Muscle of leg (tissue), 11 donors: ENCODE data around the gene EFNA3. TPM values are rescaled to one million over a fixed set of nuclear protein-coding genes. Genes with fewer than 3 reads are reported as not detected.

Experiments
- DNase-seq: peaks from one replicate; pipeline ENCODE4 v3.0.0; 2013
- H3K27ac ChIP-seq: one replicate; pipeline ENCODE4 v1.5.1; 2013; ENCODE audit warnings: mild to moderate bottlenecking, low read length, control low read depth
- H3K27me3 ChIP-seq: one replicate; pipeline ENCODE4 v1.6.1; 2013; ENCODE audit warnings: low read length; ENCODE audit not compliant: control insufficient read depth, insufficient read depth
- H3K36me3 ChIP-seq: one replicate; pipeline ENCODE4 v1.6.1; 2013; ENCODE audit warnings: low read length; ENCODE audit not compliant: control insufficient read depth, insufficient read depth
- H3K4me1 ChIP-seq: one replicate; pipeline ENCODE4 v1.6.1; 2013; ENCODE audit warnings: low read length; ENCODE audit not compliant: control insufficient read depth, insufficient read depth
- H3K4me3 ChIP-seq: one replicate; pipeline ENCODE4 v1.5.1; 2013; ENCODE audit warnings: low read length, control low read depth
- H3K9me3 ChIP-seq: replicated peaks from 2 replicates; pipeline ENCODE4 v1.6.1; 2013; ENCODE audit warnings: low read depth, low read length; ENCODE audit not compliant: control insufficient read depth
- WGBS: methylation state at CpG from one replicate; pipeline ENCODE4 v1.1.5; 2013; ENCODE audit warnings: missing lambda C conversion rate; ENCODE audit not compliant: insufficient coverage; 5-methylcytosine and 5-hydroxymethylcytosine counted together
- polyA plus RNA-seq, 8 donors: library from polyadenylated mRNA; unstranded; fragments of 120-200 nt; gene quantifications; one replicate each; pipeline versions ENCODE4 v1.2.1 to v1.2.3, GENCODE V29; 2013; ENCODE audit warnings: inconsistent platforms in 1 of 8, low replicate concordance in 1 of 8; ENCODE audit not compliant: insufficient read length in 8 of 8, insufficient read depth in 1 of 8
- total RNA-seq: library from RNA; stranded (reverse); fragments of 120-200 nt; gene quantifications from one replicate; pipeline ENCODE4 v1.2.4, GENCODE V29; 2013

Gene EFNA3
- total and polyA plus RNA-seq, 9 donors = 1.7 to 3.9 (median 2.2) TPM

GRCh38 chr1:155131285-155131684, 52.6 kb downstream of the EFNA3 start:
- 81% methylated on average over 5 of the region's 8 CpGs for WGBS
- no peak overlapping the region for H3K4me3 ChIP-seq

DNA sequence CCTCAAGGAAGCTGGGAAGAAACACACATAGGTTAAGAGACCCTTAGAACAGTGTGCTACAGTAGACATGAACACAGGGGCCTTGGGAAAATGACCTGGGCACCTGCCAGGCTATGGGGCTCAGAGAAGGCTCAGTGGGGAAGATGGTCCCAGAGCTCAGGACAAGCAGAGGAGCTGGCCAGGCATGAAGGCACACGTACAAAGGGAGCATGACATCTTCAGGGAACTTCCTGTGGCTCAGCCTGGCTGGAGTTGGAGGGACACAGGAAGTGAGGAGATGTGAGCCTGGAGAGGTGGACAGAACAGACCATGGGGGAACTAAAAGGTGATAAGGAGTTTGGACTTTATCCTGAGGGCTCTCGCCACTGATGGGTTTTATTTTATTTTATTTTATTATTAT, 53.2 kb downstream of the EFNA3 start:
- 50% methylated on average over 1 of the region's 2 CpGs for WGBS
- H3K4me3 ChIP-seq = no peak overlapping the region
- peaks cover 17% of the 10 kb centered on the region for H3K36me3 ChIP-seq
- peaks cover 54% of the 10 kb centered on the region for H3K4me1 ChIP-seq
- no peak overlapping the region for H3K27ac ChIP-seq
- DNase-seq = no peak
- peaks cover 36% of the 10 kb centered on the region for H3K27me3 ChIP-seq
- H3K9me3 ChIP-seq = no peaks in the 10 kb centered on the region

More at GRCh38 chr1:155131285-155131684, 52.6 kb downstream of the EFNA3 start:
- no peak for DNase-seq
- H3K4me1 ChIP-seq = peaks cover 56% of the 10 kb centered on the region
- H3K9me3 ChIP-seq = no peaks in the 10 kb centered on the region
- H3K27ac ChIP-seq = no peak overlapping the region
- H3K27me3 ChIP-seq = peaks cover 41% of the 10 kb centered on the region
- H3K36me3 ChIP-seq = peaks cover 17% of the 10 kb centered on the region

DNA sequence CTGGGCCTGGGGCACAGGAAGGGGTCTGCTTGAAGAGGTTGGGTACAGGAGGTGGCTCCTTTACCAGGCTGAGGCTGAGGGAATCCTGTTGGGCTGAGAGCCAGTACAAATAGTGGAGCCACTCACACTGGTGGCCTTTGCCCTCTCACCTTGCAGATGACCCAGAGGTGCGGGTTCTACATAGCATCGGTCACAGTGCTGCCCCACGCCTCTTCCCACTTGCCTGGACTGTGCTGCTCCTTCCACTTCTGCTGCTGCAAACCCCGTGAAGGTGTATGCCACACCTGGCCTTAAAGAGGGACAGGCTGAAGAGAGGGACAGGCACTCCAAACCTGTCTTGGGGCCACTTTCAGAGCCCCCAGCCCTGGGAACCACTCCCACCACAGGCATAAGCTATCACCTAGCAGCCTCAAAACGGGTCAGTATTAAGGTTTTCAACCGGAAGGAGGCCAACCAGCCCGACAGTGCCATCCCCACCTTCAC, 55.2 kb downstream of the EFNA3 start:
- Histone ChIP-seq H3K27ac (no peak overlapping the region), H3K36me3 (peaks cover 27% of the 10 kb centered on the region)
- WGBS = 91% methylated on average over 5 of the region's 7 CpGs

GRCh38 chr1:155134322-155134721, 55.7 kb downstream of the EFNA3 start:
- WGBS = 62% methylated on average over 1 of the region's 1 CpG
- Histone ChIP-seq H3K9me3 (no peaks in the 10 kb centered on the region), H3K4me1 (peaks cover 38% of the 10 kb centered on the region), H3K27ac (peak overlapping the region; percentile 100), H3K27me3 (peaks cover 12% of the 10 kb centered on the region), H3K4me3 (peak overlapping the region; percentile 97), H3K36me3 (peaks cover 27% of the 10 kb centered on the region)
- no peak for DNase-seq

More for the DNA sequence above, 55.2 kb downstream of the EFNA3 start:
- H3K4me3 ChIP-seq = no peak overlapping the region
- peaks cover 17% of the 10 kb centered on the region for H3K27me3 ChIP-seq
- H3K9me3 ChIP-seq = no peaks in the 10 kb centered on the region
- no peak for DNase-seq
- peaks cover 40% of the 10 kb centered on the region for H3K4me1 ChIP-seq

DNA sequence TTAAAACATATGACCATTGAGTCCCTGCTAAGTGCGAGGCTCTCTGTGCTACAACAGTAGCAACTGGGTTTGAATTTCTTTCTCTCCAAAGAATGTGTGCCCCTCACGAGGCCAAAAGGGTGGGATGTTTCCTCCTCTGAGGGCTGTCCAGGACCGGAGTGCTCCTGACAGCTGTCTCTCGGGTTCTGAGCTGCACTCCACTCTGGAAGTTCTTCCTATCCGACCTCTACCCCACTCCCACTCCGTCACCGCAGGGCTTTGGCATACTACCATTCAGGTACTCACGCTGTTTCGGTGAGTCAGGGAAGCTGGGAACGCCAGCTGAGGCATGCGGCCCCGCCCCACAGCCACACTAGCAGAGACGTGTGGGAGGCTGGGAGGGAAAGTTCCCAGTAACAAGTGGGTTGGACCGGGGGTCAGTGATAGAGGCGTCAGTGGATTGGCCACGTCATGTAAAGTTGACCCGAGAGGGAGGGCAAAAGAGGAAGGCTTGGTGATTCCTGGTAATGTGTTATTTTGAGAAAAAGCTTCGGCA, 56.3 kb downstream of the EFNA3 start:
- WGBS = 2% methylated on average over 10 of the region's 18 CpGs
- peak; percentile 96 for DNase-seq
- Histone ChIP-seq H3K4me1 (peaks cover 36% of the 10 kb centered on the region), H3K4me3 (peak overlapping the region; percentile 97), H3K27me3 (peaks cover 6% of the 10 kb centered on the region), H3K9me3 (no peaks in the 10 kb centered on the region), H3K27ac (peak overlapping the region; percentile 100), H3K36me3 (peaks cover 27% of the 10 kb centered on the region)

DNA sequence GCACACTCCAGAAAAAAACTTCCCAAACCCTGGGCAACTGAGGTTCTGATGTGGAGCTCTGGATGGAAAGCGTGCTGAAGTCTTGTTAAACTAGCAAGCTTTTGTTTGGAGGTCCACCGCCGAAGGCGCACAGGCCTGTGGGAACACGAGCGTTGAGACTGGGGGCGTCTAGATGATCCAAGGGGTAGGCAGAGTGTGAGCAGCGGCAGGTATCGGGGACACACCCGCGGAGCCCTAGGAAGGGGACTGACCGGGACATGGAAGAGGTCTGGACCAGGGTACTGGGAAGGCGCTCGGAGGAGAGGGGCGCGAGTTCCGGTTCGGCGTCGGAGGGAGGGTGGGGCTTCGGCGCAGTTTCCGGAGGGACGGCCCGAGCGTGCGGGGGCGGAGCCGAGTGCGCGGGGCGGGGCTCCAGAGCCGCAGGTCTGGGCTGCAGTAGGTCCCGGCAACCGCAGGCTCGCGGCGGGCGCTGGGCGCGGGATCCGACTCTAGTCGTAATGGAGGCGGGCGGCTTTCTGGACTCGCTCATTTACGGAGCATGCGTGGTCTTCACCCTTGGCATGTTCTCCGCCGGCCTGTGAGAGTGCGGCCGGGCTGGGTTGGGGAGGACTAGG, 56.9 kb downstream of the EFNA3 start, which contains the start of gene SLC50A1:
Gene SLC50A1, plus strand, starts transcription at position 438 of the 614 bp plus-strand sequence. Its CDS starts 60 bp downstream, at position 498.
- Histone ChIP-seq H3K27ac (peak within 1 kb of the TSS; percentile 100), H3K9me3 (no peaks in the 10 kb centered on the region), H3K36me3 (peaks cover 27% of the 10 kb centered on the region), H3K4me1 (peaks cover 34% of the 10 kb centered on the region), H3K4me3 (peak within 1 kb of the TSS; percentile 97), H3K27me3 (peaks cover 2% of the 10 kb centered on the region)
- under 1% methylated on average over 52 of the region's 52 CpGs for WGBS
- peak; percentile 97 for DNase-seq

GRCh38 chr1:155136748-155137147, 58.1 kb downstream of the EFNA3 start:
- Histone ChIP-seq H3K27me3 (peaks cover under 1% of the 10 kb centered on the region), H3K4me1 (peaks cover 36% of the 10 kb centered on the region), H3K27ac (peak overlapping the region; percentile 45), H3K4me3 (peak overlapping the region; percentile 97), H3K36me3 (peaks cover 23% of the 10 kb centered on the region), H3K9me3 (no peaks in the 10 kb centered on the region)
- 54% methylated on average over 3 of the region's 6 CpGs for WGBS
- no peak for DNase-seq

Other genes with a start within 250 kb of the EFNA3 start
- gene KCNN3, start 208.6 kb upstream of the EFNA3 start, total RNA-seq = 5.1 TPM
- 1 to 10 TPM; 6.4 to 9.6 (median 8.1) TPM for gene KCNN3, start 208.6 kb upstream of the EFNA3 start, polyA plus RNA-seq
- 10.3 TPM for gene PMVK, start 142.1 kb upstream of the EFNA3 start, total RNA-seq
- 10 to 100 TPM; 31.0 to 38.7 (median 33.9) TPM for gene PMVK, start 142.1 kb upstream of the EFNA3 start, polyA plus RNA-seq
- gene PBXIP1, start 122.7 kb upstream of the EFNA3 start, total RNA-seq = 160 TPM
- 100 to 1,000 TPM; 109 to 161 (median 145) TPM for gene PBXIP1, start 122.7 kb upstream of the EFNA3 start, polyA plus RNA-seq
- 17.1 TPM for gene PYGO2, start 117.1 kb upstream of the EFNA3 start, total RNA-seq
- gene PYGO2, start 117.1 kb upstream of the EFNA3 start, polyA plus RNA-seq = 10 to 100 TPM; 27.1 to 32.1 (median 29.6) TPM
- gene SHC1, start 108.1 kb upstream of the EFNA3 start, total RNA-seq = 69.9 TPM
- gene SHC1, start 108.1 kb upstream of the EFNA3 start, polyA plus RNA-seq = 100 to 1,000 TPM in 2 of 8 donors, 10 to 100 TPM in 6; 59.3 to 118 (median 91.3) TPM
- gene CKS1B, start 104.2 kb upstream of the EFNA3 start, total RNA-seq = 63.8 TPM
- gene CKS1B, start 104.2 kb upstream of the EFNA3 start, polyA plus RNA-seq = 10 to 100 TPM; 57.1 to 84.9 (median 70.4) TPM
- gene FLAD1, start 95.5 kb upstream of the EFNA3 start, total RNA-seq = 21.9 TPM
- gene FLAD1, start 95.5 kb upstream of the EFNA3 start, polyA plus RNA-seq = 10 to 100 TPM; 16.7 to 21.6 (median 20.1) TPM
- 0.40 TPM for gene LENEP, start 85.3 kb upstream of the EFNA3 start, total RNA-seq
- gene LENEP, start 85.3 kb upstream of the EFNA3 start, polyA plus RNA-seq = under 1 TPM in 3 of 8 donors, not detected in 5; 0.24 to 0.39 (median 0.30) TPM
- gene ZBTB7B, start 76.0 kb upstream of the EFNA3 start, total RNA-seq = 7.6 TPM
- 10 to 100 TPM in 2 of 8 donors, 1 to 10 TPM in 6; 6.6 to 11.3 (median 9.5) TPM for gene ZBTB7B, start 76.0 kb upstream of the EFNA3 start, polyA plus RNA-seq
- 0.49 TPM for gene DCST2, start 45.1 kb upstream of the EFNA3 start, total RNA-seq
- 1 to 10 TPM in 3 of 8 donors, under 1 TPM in 5; 0.58 to 1.6 (median 0.84) TPM for gene DCST2, start 45.1 kb upstream of the EFNA3 start, polyA plus RNA-seq
- not detected for gene DCST1, start 45.0 kb upstream of the EFNA3 start, total RNA-seq
- under 1 TPM; 0.10 to 0.30 (median 0.16) TPM for gene DCST1, start 45.0 kb upstream of the EFNA3 start, polyA plus RNA-seq
- gene ADAM15, start 27.5 kb upstream of the EFNA3 start, total RNA-seq = 41.8 TPM
- gene ADAM15, start 27.5 kb upstream of the EFNA3 start, polyA plus RNA-seq = 10 to 100 TPM; 57.9 to 83.2 (median 70.8) TPM
- gene EFNA4, start 15.1 kb upstream of the EFNA3 start, total RNA-seq = 7.5 TPM
- 1 to 10 TPM; 5.6 to 9.5 (median 6.8) TPM for gene EFNA4, start 15.1 kb upstream of the EFNA3 start, polyA plus RNA-seq
- gene EFNA1, start 49.0 kb downstream of the EFNA3 start, total RNA-seq = 15.3 TPM
- 10 to 100 TPM; 18.3 to 37.5 (median 24.9) TPM for gene EFNA1, start 49.0 kb downstream of the EFNA3 start, polyA plus RNA-seq
- gene SLC50A1, start 57.0 kb downstream of the EFNA3 start, total RNA-seq = 18.6 TPM
- 10 to 100 TPM; 18.6 to 26.2 (median 21.4) TPM for gene SLC50A1, start 57.0 kb downstream of the EFNA3 start, polyA plus RNA-seq
- gene DPM3, start 61.7 kb downstream of the EFNA3 start, total RNA-seq = 21.1 TPM
- gene DPM3, start 61.7 kb downstream of the EFNA3 start, polyA plus RNA-seq = 10 to 100 TPM; 20.1 to 27.9 (median 23.6) TPM
- gene KRTCAP2, start 94.5 kb downstream of the EFNA3 start, total RNA-seq = 70.4 TPM
- gene KRTCAP2, start 94.5 kb downstream of the EFNA3 start, polyA plus RNA-seq = 10 to 100 TPM; 74.7 to 89.5 (median 87.6) TPM
- 0.22 TPM for gene TRIM46, start 95.0 kb downstream of the EFNA3 start, total RNA-seq
- gene TRIM46, start 95.0 kb downstream of the EFNA3 start, polyA plus RNA-seq = under 1 TPM; 0.29 to 0.81 (median 0.57) TPM
- 85.5 TPM for gene THBS3, start 129.1 kb downstream of the EFNA3 start, total RNA-seq
- gene THBS3, start 129.1 kb downstream of the EFNA3 start, polyA plus RNA-seq = 10 to 100 TPM; 62.8 to 83.2 (median 70.4) TPM
- 19.7 TPM for gene MTX1, start 129.9 kb downstream of the EFNA3 start, total RNA-seq
- gene MTX1, start 129.9 kb downstream of the EFNA3 start, polyA plus RNA-seq = 10 to 100 TPM; 19.6 to 24.5 (median 21.8) TPM
- 4.2 TPM for gene ENTREP3, start 176.6 kb downstream of the EFNA3 start, total RNA-seq
- gene ENTREP3, start 176.6 kb downstream of the EFNA3 start, polyA plus RNA-seq = 10 to 100 TPM; 12.3 to 21.7 (median 16.8) TPM
- 24.6 TPM for gene SCAMP3, start 183.5 kb downstream of the EFNA3 start, total RNA-seq
- gene SCAMP3, start 183.5 kb downstream of the EFNA3 start, polyA plus RNA-seq = 10 to 100 TPM; 36.3 to 51.4 (median 40.8) TPM
- gene CLK2, start 194.7 kb downstream of the EFNA3 start, total RNA-seq = 26.1 TPM
- 10 to 100 TPM; 39.3 to 50.9 (median 44.8) TPM for gene CLK2, start 194.7 kb downstream of the EFNA3 start, polyA plus RNA-seq
- 1.6 TPM for gene HCN3, start 198.6 kb downstream of the EFNA3 start, total RNA-seq
- gene HCN3, start 198.6 kb downstream of the EFNA3 start, polyA plus RNA-seq = 1 to 10 TPM; 3.4 to 6.7 (median 4.0) TPM
- 0.04 TPM for gene PKLR, start 222.6 kb downstream of the EFNA3 start, total RNA-seq
- 1 to 10 TPM in 1 of 8 donors, under 1 TPM in 6, not detected in 1; 0.08 to 2.1 (median 0.26) TPM for gene PKLR, start 222.6 kb downstream of the EFNA3 start, polyA plus RNA-seq
- gene FDPS, start 230.0 kb downstream of the EFNA3 start, total RNA-seq = 120 TPM
- gene FDPS, start 230.0 kb downstream of the EFNA3 start, polyA plus RNA-seq = 100 to 1,000 TPM; 102 to 125 (median 116) TPM
- gene RUSC1, start 242.1 kb downstream of the EFNA3 start, total RNA-seq = 12.1 TPM
- 10 to 100 TPM; 23.0 to 33.4 (median 27.4) TPM for gene RUSC1, start 242.1 kb downstream of the EFNA3 start, polyA plus RNA-seq